ENCODE measurements around the gene SPR. TPM values are rescaled to one million over a fixed set of nuclear protein-coding genes. Genes with fewer than 3 reads are reported as not detected.

The SPR gene
- total RNA-seq, 4 donors from 2014 or later: 83.8 to 431 (median 98.0) TPM

DNA sequence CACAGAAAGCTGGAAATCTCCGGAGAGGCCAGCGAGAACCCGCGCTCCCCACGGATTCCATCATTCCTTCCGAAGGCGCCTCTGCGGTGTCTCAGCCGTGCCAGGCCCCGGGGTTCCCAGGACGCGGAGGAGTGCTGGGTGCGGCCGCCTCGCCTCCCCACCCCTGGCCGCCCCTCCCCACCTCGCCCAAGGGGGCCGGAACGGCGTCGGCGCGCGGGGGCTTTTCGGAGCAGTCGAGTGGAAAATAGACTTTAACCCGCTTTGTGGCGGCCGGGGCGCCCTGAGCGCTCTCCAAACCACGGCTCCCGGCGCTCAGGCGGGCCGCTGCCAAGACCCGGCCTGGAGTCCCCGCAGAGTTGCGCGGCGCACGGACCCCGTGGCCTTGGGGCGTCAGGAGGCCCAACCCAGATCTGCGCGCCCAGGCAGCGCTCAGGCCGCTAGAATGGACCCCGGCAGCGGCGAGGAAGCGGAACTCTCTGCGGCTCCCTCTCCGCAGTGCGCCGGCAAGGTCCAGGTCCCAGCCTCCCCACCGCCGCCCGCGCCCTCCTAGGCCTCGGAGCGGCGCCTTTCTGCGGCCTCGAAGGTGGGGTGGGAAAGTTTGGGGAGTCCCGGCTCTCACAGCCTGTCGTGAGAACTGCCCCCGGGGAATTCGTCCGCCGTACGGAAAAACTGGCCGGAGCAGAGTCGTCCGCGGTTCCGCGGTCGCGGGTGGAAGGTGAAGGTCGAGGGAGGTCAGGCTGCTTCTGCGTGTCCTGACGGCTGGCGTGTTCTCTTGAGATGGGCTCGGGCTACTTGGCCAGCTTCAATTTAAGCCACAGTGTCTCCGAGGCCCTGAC, 28.9 kb downstream of the SPR start:
- peaks cover 13 to 55% (median 50%) of the 10 kb centered on the region in 4 donors for H3K4me1 ChIP-seq

DNA sequence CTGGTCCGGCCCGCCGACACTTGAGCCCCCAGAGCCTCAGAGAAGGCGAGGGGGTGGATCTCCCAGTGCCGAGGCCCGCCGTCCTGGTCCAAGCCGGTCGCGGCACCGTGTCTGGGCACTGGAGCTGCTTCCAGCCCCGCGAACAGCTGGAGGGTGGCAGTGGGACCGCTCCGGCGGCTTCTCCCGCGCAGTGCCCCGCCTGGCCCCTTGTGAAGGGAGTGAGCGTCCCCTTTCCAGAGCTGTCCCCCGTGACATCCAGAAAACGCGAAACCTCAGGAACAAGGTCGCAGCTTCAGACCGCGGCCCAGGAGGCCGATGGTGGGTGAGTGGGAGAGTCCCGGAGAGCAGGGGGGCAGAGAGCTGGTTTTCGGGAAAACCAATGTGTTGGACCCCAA, 29.5 kb downstream of the SPR start:
- no peaks in the 10 kb centered on the region for H3K9me3 ChIP-seq
- in situ Hi-C loops (cut with MboI; ENCODE audit: low pct_ligation_motif_present in 1 of 4, low pct_unique_long_range_greater_than_20kb in 1 of 4, low sequenced_read_pairs in 3 of 4): no loop called here
- peaks cover 13 to 55% (median 50%) of the 10 kb centered on the region in 4 donors for H3K4me1 ChIP-seq
- peak overlapping the region in 1 of 4 donors; percentile 8 for H3K27ac ChIP-seq
- H3K4me3 ChIP-seq: peak overlapping the region; percentile 19 to 51 (median 29)
- WGBS, 2 donors (ENCODE audit: low coverage in 1 of 2): 3% methylated on average over 29 of the region's 29 CpGs; no CpG with 5 or more reads in 1 of the 2 donors
- DNase-seq: no peak
- TF ChIP-seq POLR2A (IDR thresholded peaks at IDR 0.05) (no peak), POLR2AphosphoS5 (IDR thresholded peaks at IDR 0.05) (no peak), EP300 (IDR thresholded peaks at IDR 0.05; ENCODE audit: low read depth) (no peak)
- TF ChIP-seq, protein P1, sequence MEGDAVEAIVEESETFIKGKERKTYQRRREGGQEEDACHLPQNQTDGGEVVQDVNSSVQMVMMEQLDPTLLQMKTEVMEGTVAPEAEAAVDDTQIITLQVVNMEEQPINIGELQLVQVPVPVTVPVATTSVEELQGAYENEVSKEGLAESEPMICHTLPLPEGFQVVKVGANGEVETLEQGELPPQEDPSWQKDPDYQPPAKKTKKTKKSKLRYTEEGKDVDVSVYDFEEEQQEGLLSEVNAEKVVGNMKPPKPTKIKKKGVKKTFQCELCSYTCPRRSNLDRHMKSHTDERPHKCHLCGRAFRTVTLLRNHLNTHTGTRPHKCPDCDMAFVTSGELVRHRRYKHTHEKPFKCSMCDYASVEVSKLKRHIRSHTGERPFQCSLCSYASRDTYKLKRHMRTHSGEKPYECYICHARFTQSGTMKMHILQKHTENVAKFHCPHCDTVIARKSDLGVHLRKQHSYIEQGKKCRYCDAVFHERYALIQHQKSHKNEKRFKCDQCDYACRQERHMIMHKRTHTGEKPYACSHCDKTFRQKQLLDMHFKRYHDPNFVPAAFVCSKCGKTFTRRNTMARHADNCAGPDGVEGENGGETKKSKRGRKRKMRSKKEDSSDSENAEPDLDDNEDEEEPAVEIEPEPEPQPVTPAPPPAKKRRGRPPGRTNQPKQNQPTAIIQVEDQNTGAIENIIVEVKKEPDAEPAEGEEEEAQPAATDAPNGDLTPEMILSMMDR (IDR thresholded peaks at IDR 0.05): no peak
- intact Hi-C loops (cut with DNase I; ENCODE audit: low total_unique reads): no loop called here
- no peaks in the 10 kb centered on the region for H3K36me3 ChIP-seq
- peaks cover 100% of the 10 kb centered on the region for H3K27me3 ChIP-seq

More for the DNA sequence above, 28.9 kb downstream of the SPR start:
- in situ Hi-C loops (cut with MboI; ENCODE audit: low pct_ligation_motif_present in 1 of 4, low pct_unique_long_range_greater_than_20kb in 1 of 4, low sequenced_read_pairs in 3 of 4): no loop called here
- Histone ChIP-seq H3K27me3 (peaks cover 100% of the 10 kb centered on the region), H3K4me3 (peak overlapping the region; percentile 11 to 51 (median 29)), H3K27ac (no peak overlapping the region), H3K36me3 (no peaks in the 10 kb centered on the region), H3K9me3 (no peaks in the 10 kb centered on the region)
- DNase-seq: peak; percentile 76
- intact Hi-C loops (cut with DNase I; ENCODE audit: low total_unique reads): no loop called here
- TF ChIP-seq POLR2AphosphoS5 (IDR thresholded peaks at IDR 0.05): peak in 1 of 3 donors; percentile 37
- TF ChIP-seq POLR2A (IDR thresholded peaks at IDR 0.05): no peak
- 0 to 1% methylated on average over 5 to 53 of the region's 86 CpGs for WGBS, 2 donors (ENCODE audit: low coverage in 1 of 2)

DNA sequence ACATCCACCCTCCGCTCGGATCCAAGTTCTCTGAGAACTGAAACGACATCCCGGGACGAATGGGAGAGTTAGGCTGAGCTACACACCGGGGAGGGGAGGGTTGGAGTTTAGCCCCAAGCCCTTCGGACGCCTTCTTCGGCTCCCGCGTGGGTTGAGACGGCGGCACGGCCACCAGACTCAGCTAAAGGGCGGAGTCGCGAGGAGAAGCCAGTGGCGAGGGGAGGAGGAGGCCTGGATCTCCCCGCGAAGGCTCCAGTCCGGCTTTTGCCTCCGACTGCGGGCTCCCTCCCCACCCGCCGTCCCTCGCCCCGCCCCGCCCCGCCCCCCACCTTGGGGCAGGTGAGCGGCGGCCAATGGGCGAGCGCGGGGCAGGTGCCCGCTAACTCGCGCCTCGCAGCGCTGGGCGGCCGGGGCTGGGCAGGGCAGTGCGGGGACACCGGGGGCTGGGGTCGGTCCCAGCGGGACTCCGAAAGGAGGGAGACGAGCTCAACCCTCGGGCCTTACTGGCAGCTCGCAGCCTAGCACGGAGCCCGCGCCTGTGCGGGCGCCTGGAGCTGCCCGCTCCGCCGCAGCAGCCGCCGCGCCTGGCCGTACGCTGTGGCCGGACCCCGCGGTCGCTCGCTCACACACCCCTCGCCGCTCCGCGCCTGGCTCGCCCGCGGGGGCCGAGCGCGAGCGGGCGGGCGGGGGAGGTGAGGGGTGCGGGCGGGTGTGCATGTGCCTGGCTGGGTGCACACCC, 30.1 kb downstream of the SPR start, which contains the start of gene EMX1:
TSS of gene EMX1 (plus strand) at position 382 of the 739 bp plus-strand sequence. CDS start at position 716, 334 bp downstream.
- Histone ChIP-seq H3K4me3 (peak within 1 kb of the TSS; percentile 19 to 51 (median 29)), H3K9me3 (no peaks in the 10 kb centered on the region), H3K36me3 (no peaks in the 10 kb centered on the region), H3K27ac (peak within 1 kb of the TSS in 1 of 4 donors; percentile 8), H3K4me1 (peaks cover 13 to 55% (median 50%) of the 10 kb centered on the region in 4 donors), H3K27me3 (peaks cover 100% of the 10 kb centered on the region)
- peak; percentile 84 for DNase-seq
- 2% methylated on average over 22 of the region's 82 CpGs; no CpG with 5 or more reads in 1 of the 2 donors for WGBS, 2 donors (ENCODE audit: low coverage in 1 of 2)
- intact Hi-C loops (cut with DNase I; ENCODE audit: low total_unique reads): no loop called here
- in situ Hi-C loops (cut with MboI; ENCODE audit: low pct_ligation_motif_present in 1 of 4, low pct_unique_long_range_greater_than_20kb in 1 of 4, low sequenced_read_pairs in 3 of 4): no loop called here
- TF ChIP-seq POLR2A (IDR thresholded peaks at IDR 0.05) (peak; percentile 21), EP300 (IDR thresholded peaks at IDR 0.05; ENCODE audit: low read depth) (no peak), POLR2AphosphoS5 (IDR thresholded peaks at IDR 0.05) (no peak)
- TF ChIP-seq, protein P1 (IDR thresholded peaks at IDR 0.05): no peak

DNA sequence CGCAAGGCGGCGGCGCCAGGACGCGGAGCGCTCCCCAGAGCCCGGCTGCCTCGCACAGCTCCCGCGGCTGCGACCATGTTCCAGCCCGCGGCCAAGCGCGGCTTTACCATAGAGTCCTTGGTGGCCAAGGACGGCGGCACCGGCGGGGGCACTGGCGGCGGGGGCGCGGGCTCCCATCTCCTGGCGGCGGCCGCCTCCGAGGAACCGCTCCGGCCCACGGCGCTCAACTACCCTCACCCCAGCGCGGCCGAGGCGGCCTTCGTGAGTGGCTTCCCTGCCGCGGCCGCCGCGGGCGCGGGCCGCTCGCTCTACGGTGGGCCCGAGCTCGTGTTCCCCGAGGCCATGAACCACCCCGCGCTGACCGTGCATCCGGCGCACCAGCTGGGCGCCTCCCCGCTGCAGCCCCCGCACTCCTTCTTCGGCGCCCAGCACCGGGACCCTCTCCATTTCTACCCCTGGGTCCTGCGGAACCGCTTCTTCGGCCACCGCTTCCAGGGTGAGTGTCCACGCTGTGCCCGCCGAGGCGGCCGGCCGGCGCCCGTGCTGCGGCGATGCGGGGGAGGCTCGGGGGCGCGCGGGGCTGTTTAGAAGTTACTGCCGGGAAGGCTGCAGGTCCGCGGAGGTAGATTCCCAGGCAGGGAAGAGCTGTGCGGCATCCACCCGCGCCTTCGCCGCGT, 30.8 kb downstream of the SPR start:
- WGBS, 2 donors (ENCODE audit: low coverage in 1 of 2): 1% methylated on average over 38 of the region's 89 CpGs; no CpG with 5 or more reads in 1 of the 2 donors
- no peaks in the 10 kb centered on the region for H3K36me3 ChIP-seq
- in situ Hi-C loops (cut with MboI; ENCODE audit: low pct_ligation_motif_present in 1 of 4, low pct_unique_long_range_greater_than_20kb in 1 of 4, low sequenced_read_pairs in 3 of 4): no loop called here

More for the DNA sequence above, 30.8 kb downstream of the SPR start:
- Histone ChIP-seq H3K27ac (no peak overlapping the region), H3K9me3 (no peaks in the 10 kb centered on the region), H3K27me3 (peaks cover 100% of the 10 kb centered on the region), H3K4me1 (peaks cover 13 to 55% (median 50%) of the 10 kb centered on the region in 4 donors), H3K4me3 (peak overlapping the region in 3 of 4 donors; percentile 20 to 51 (median 38))
- DNase-seq: no peak
- intact Hi-C loops (cut with DNase I; ENCODE audit: low total_unique reads): no loop called here
- TF ChIP-seq, protein P1 (IDR thresholded peaks at IDR 0.05): no peak
- TF ChIP-seq POLR2A (IDR thresholded peaks at IDR 0.05) (no peak), POLR2AphosphoS5 (IDR thresholded peaks at IDR 0.05) (no peak), EP300 (IDR thresholded peaks at IDR 0.05; ENCODE audit: low read depth) (no peak)
